H9 (cell line): ENCODE results near the gene NCKAP5L. TPM values are rescaled to one million over a fixed set of nuclear protein-coding genes. Genes with fewer than 3 reads are reported as not detected.

Source experiments
- DNase-seq: peaks from one replicate; pipeline ENCODE4 v3.0.0-alpha.2; 2017
- H2AFZ ChIP-seq: one replicate; pipeline ENCODE4 v1.6.1; 2013; ENCODE audit warnings: mild to moderate bottlenecking, low read length, control low read depth, moderate library complexity
- H2AK5ac ChIP-seq: 2 replicates; pipeline ENCODE4 v1.6.1; 2013; ENCODE audit warnings: low read length, control low read depth, mixed read lengths; ENCODE audit not compliant: insufficient read length
- H2BK120ac ChIP-seq: one replicate; pipeline ENCODE4 v1.6.1; 2013; ENCODE audit warnings: low read depth, mild to moderate bottlenecking, low read length, control low read depth, inconsistent platforms; ENCODE audit not compliant: poor library complexity, severe bottlenecking
- H2BK12ac ChIP-seq: 2 replicates; pipeline ENCODE4 v1.6.1; 2013; ENCODE audit warnings: low read length, control low read depth, mixed read lengths, low read depth; ENCODE audit not compliant: insufficient read length
- H2BK15ac ChIP-seq: 2 replicates; pipeline ENCODE4 v1.6.1; 2013; ENCODE audit warnings: low read depth, low read length, control low read depth
- H2BK20ac ChIP-seq: one replicate; pipeline ENCODE4 v1.6.1; 2013; ENCODE audit warnings: low read depth, mild to moderate bottlenecking, low read length, control low read depth, inconsistent platforms; ENCODE audit not compliant: poor library complexity, severe bottlenecking
- H2BK5ac ChIP-seq: 2 replicates; pipeline ENCODE4 v1.6.1; 2013; ENCODE audit warnings: low read length, control low read depth, mixed read lengths; ENCODE audit not compliant: insufficient read length
- H3K14ac ChIP-seq: 2 replicates; pipeline ENCODE4 v1.6.1; 2013; ENCODE audit warnings: low read length, control low read depth; ENCODE audit not compliant: insufficient read depth
- H3K18ac ChIP-seq: 2 replicates; pipeline ENCODE4 v1.6.1; 2013; ENCODE audit warnings: low read depth, mild to moderate bottlenecking, mixed read lengths, low read length, control low read depth; ENCODE audit not compliant: insufficient read length
- H3K23ac ChIP-seq: 2 replicates; pipeline ENCODE4 v1.6.1; 2013; ENCODE audit warnings: low read length, control low read depth, mixed read lengths, low read depth; ENCODE audit not compliant: insufficient read length
- H3K23me2 ChIP-seq: 2 replicates; pipeline ENCODE4 v1.6.1; 2013; ENCODE audit warnings: low read depth, mild to moderate bottlenecking, mixed read lengths, low read length, control low read depth; ENCODE audit not compliant: insufficient read length, poor library complexity, severe bottlenecking
- H3K27ac ChIP-seq: 2 replicates; pipeline ENCODE4 v1.5.1; 2013; ENCODE audit warnings: low read length, control low read depth, mixed read lengths, low read depth; ENCODE audit not compliant: insufficient read length
- H3K27me3 ChIP-seq: 2 replicates; pipeline ENCODE4 v1.6.1; 2013; ENCODE audit warnings: low read length, control low read depth, inconsistent platforms; ENCODE audit not compliant: insufficient read depth
- H3K4ac ChIP-seq: 2 replicates; pipeline ENCODE4 v1.6.1; 2013; ENCODE audit warnings: low read depth, mild to moderate bottlenecking, control low read depth, inconsistent platforms, low read length, moderate library complexity
- H3K4me1 ChIP-seq: 2 replicates; pipeline ENCODE4 v1.6.1; 2013; ENCODE audit warnings: low read length, control low read depth, inconsistent platforms; ENCODE audit not compliant: insufficient read depth
- H3K4me2 ChIP-seq: 2 replicates; pipeline ENCODE4 v1.6.1; 2013; ENCODE audit warnings: low read length, control low read depth, mixed read lengths; ENCODE audit not compliant: insufficient read length, insufficient read depth
- H3K56ac ChIP-seq: 2 replicates; pipeline ENCODE4 v1.6.1; 2013; ENCODE audit warnings: low read depth, mild to moderate bottlenecking, mixed read lengths, low read length, control low read depth; ENCODE audit not compliant: insufficient read length
- H3K79me1 ChIP-seq: 2 replicates; pipeline ENCODE4 v1.6.1; 2013; ENCODE audit warnings: low read depth, mild to moderate bottlenecking, moderate library complexity, low read length, control low read depth, inconsistent platforms; ENCODE audit not compliant: insufficient read depth, poor library complexity, severe bottlenecking
- H3K79me2 ChIP-seq: 2 replicates; pipeline ENCODE4 v1.6.1; 2013; ENCODE audit warnings: low read length, control low read depth, inconsistent platforms; ENCODE audit not compliant: insufficient read depth
- H3K9ac ChIP-seq: 2 replicates; pipeline ENCODE4 v1.6.1; 2013; ENCODE audit warnings: low read length, control low read depth, mixed read lengths; ENCODE audit not compliant: insufficient read length; ENCODE audit errors: extremely low read depth
- H3K9me3 ChIP-seq: one replicate; pipeline ENCODE4 v1.6.1; 2013; ENCODE audit warnings: low read depth, low read length, inconsistent platforms; ENCODE audit not compliant: control insufficient read depth
- H3T11ph ChIP-seq: one replicate; pipeline ENCODE4 v1.6.1; 2013; ENCODE audit warnings: mild to moderate bottlenecking, low read length, control low read depth, inconsistent platforms
- H4K20me1 ChIP-seq: one replicate; pipeline ENCODE4 v1.6.1; 2013; ENCODE audit not compliant: control insufficient read depth, insufficient read length, insufficient read depth
- H4K5ac ChIP-seq: 2 replicates; pipeline ENCODE4 v1.6.1; 2013; ENCODE audit warnings: low read depth, mild to moderate bottlenecking, mixed read lengths, low read length, control low read depth; ENCODE audit not compliant: insufficient read length
- H4K8ac ChIP-seq: replicated peaks from 2 replicates; pipeline ENCODE4 v1.6.1; 2013; ENCODE audit warnings: low read length, control low read depth, mixed read lengths, low read depth; ENCODE audit not compliant: insufficient read length
- H4K91ac ChIP-seq: 2 replicates; pipeline ENCODE4 v1.6.1; 2013; ENCODE audit warnings: low read depth, mild to moderate bottlenecking, moderate library complexity, mixed read lengths, low read length, control low read depth; ENCODE audit not compliant: insufficient read length
- H3K27ac Mint-ChIP-seq, 3 experiments: 2 replicates in 2 of 3; 3 replicates in 1 of 3; pipeline ENCODE4 v1.8.0; 2020 to 2021; ENCODE audit warnings: mixed read lengths in 3 of 3, mild to moderate bottlenecking in 1 of 3, moderate library complexity in 1 of 3
- H3K27me3 Mint-ChIP-seq: 2 replicates; pipeline ENCODE4 v1.8.0; 2021; ENCODE audit warnings: low read depth, mild to moderate bottlenecking, moderate library complexity, mixed read lengths
- H3K36me3 Mint-ChIP-seq, 3 experiments: 2 replicates in 2 of 3; 3 replicates in 1 of 3; pipeline ENCODE4 v1.8.0; 2020 to 2021; ENCODE audit warnings: low read depth in 3 of 3, mixed read lengths in 3 of 3; ENCODE audit not compliant: insufficient read depth in 1 of 3
- H3K4me1 Mint-ChIP-seq, 2 experiments: 2 replicates each; pipeline ENCODE4 v1.8.0; 2020; ENCODE audit warnings: mixed read lengths in 2 of 2
- H3K4me3 Mint-ChIP-seq, 2 experiments: 2 replicates in 1 of 2; 3 replicates in 1 of 2; pipeline ENCODE4 v1.8.0; 2020 to 2021; ENCODE audit warnings: mild to moderate bottlenecking in 2 of 2, mixed read lengths in 2 of 2, moderate library complexity in 1 of 2
- H3K9me3 Mint-ChIP-seq, 2 experiments: 2 replicates in 1 of 2; 3 replicates in 1 of 2; pipeline ENCODE4 v1.8.0; 2020; ENCODE audit warnings: mild to moderate bottlenecking in 2 of 2, mixed read lengths in 2 of 2, moderate library complexity in 1 of 2
- CTCF ChIP-seq: fragments of 200-600 bp; sonication (generic); conservative IDR thresholded peaks from 3 replicates; pipeline ENCODE4 v1.8.0; 2021; ENCODE audit warnings: antibody characterized with exemption, mild to moderate bottlenecking
- WGBS: extraction: QIAGEN DNeasy Blood & Tissue Kit; methylation state at CpG from one replicate; pipeline ENCODE4 v1.1.7; 2013; ENCODE audit warnings: missing lambda C conversion rate, low lambda C conversion rate, mixed read lengths; ENCODE audit not compliant: insufficient read length; ENCODE audit errors: extremely low coverage; 5-methylcytosine and 5-hydroxymethylcytosine counted together
- total RNA-seq: library from RNA; stranded (reverse); gene quantifications from 2 replicates; pipeline ENCODE4 v1.2.1, GENCODE V29; 2021

NCKAP5L gene
- total RNA-seq, 1 experiment from 2014 or later = 27.7 TPM

DNA sequence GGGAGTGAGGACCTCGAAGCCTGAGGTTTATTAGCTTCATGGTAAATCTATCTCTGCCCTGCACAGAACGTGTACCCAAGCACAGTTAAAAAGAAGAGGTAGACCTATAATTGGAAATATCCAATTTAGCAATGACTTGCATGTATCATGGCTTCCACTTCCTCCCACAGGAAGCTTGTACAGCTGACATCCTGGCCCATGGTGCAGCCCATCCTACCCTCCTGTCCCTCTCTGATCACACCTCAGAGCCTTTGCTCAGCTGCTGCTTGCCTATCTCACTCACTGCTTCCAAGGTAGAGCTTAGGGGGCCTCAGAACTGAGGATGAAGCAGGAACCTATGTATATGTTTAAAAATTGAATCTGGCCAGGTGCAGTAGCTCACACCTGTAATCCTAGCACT lies 18.9 kb upstream of the NCKAP5L start:
- Histone ChIP-seq H2AK5ac (no peak overlapping the region), H3K23ac (no peak overlapping the region), H3T11ph (no peak overlapping the region), H4K8ac (no peak overlapping the region), H3K9me3 (no peaks in the 10 kb centered on the region), H3K4me1 (no peaks in the 10 kb centered on the region), H3K14ac (no peak overlapping the region), H3K56ac (no peak overlapping the region), H2BK20ac (no peak overlapping the region), H3K4me2 (no peak overlapping the region), H3K4ac (no peak overlapping the region), H2BK5ac (no peak overlapping the region), H2BK120ac (no peak overlapping the region), H3K18ac (no peak overlapping the region), H3K23me2 (peaks cover 10% of the 10 kb centered on the region), H2BK12ac (no peak overlapping the region), H3K27me3 (no peaks in the 10 kb centered on the region), H3K79me2 (no peaks in the 10 kb centered on the region), H2AFZ (no peak overlapping the region), H2BK15ac (no peak overlapping the region), H4K5ac (no peak overlapping the region), H3K79me1 (no peaks in the 10 kb centered on the region), H3K9ac (no peak overlapping the region), H4K20me1 (no peaks in the 10 kb centered on the region), H4K91ac (no peak overlapping the region), H3K27ac (no peak overlapping the region)
- H3K27me3 Mint-ChIP-seq = peaks cover 38% of the 10 kb centered on the region
- no peaks in the 10 kb centered on the region for H3K9me3 Mint-ChIP-seq
- H3K4me1 Mint-ChIP-seq = peaks cover 7% of the 10 kb centered on the region in 2 experiments
- no peak overlapping the region; a peak in 1 of 7 replicates for H3K27ac Mint-ChIP-seq
- no peak for TF ChIP-seq CTCF
- WGBS = no CpG with 5 or more reads among the region's 2 CpGs
- DNase-seq = no peak
- H3K4me3 Mint-ChIP-seq = peak overlapping the region in 1 of 2 experiments; percentile 18; a peak in 1 of 5 replicates
- no peaks in the 10 kb centered on the region for H3K36me3 Mint-ChIP-seq
